Endothelial cell of umbilical vein (primary cell): Measurements from ENCODE around the gene RET. TPM values are rescaled to one million over a fixed set of nuclear protein-coding genes. Genes with fewer than 3 reads are reported as not detected.

Experiments
- BruUV-seq: library from RNA; stranded (reverse); fragments of 400-500 nt; replicated peaks from 2 replicates; lab custom pipeline; 2021; lab: Mats Ljungman, UMichigan
- CTCF ChIA-PET: fragments of 300-600, 350-600 bp; sonication (Branson Sonifier 250); formaldehyde crosslinking; loops from one replicate; lab custom pipeline; 2021; ENCODE audit warnings: antibody characterized with exemption, inconsistent platforms; lab: Charles Lee
- POLR2A ChIA-PET: fragments of 300-600, 350-600 bp; sonication (Branson Sonifier 250); formaldehyde crosslinking; loops from one replicate; lab custom pipeline; 2021; ENCODE audit warnings: antibody characterized with exemption, inconsistent platforms; lab: Charles Lee
- DNase-seq: peaks from one replicate; pipeline ENCODE4 v3.0.0-alpha.2; 2011; ENCODE audit warnings: low read depth, low spot score
- FAIRE-seq: peaks from 2 replicates; lab custom pipeline; 2011; peaks lifted over from hg19 to GRCh38; lab: Jason Lieb, UNC
- H2AFZ ChIP-seq: 2 replicates; pipeline ENCODE4 v1.6.0; 2012; ENCODE audit warnings: low read depth, low read length, control low read depth, inconsistent platforms
- H3K27ac ChIP-seq: 2 replicates; pipeline ENCODE4 v1.5.1; 2011; ENCODE audit warnings: low read depth, mild to moderate bottlenecking, control low read depth, low read length, moderate library complexity; ENCODE audit not compliant: insufficient read depth
- H3K27me3 ChIP-seq, 2 experiments: 2 replicates each; pipeline versions ENCODE4 v1.6.0 to v1.6.1; 2011; ENCODE audit warnings: low read length in 2 of 2, mixed read lengths in 1 of 2; ENCODE audit not compliant: control insufficient read depth in 2 of 2, insufficient read depth in 2 of 2
- H3K36me3 ChIP-seq, 2 experiments: 2 replicates in 1 of 2; 3 replicates in 1 of 2; pipeline ENCODE4 v1.5.1; 2011; ENCODE audit warnings: low read length in 2 of 2, mild to moderate bottlenecking in 1 of 2, moderate library complexity in 1 of 2; ENCODE audit not compliant: control insufficient read depth in 2 of 2, insufficient read depth in 2 of 2; ENCODE audit errors: extremely low read depth in 1 of 2
- H3K4me1 ChIP-seq: 3 replicates; pipeline ENCODE4 v1.5.1; 2011; ENCODE audit warnings: mild to moderate bottlenecking, low read length; ENCODE audit not compliant: control insufficient read depth, insufficient read depth; ENCODE audit errors: extremely low read depth
- H3K4me2 ChIP-seq: 2 replicates; pipeline ENCODE4 v1.6.1; 2011; ENCODE audit warnings: low read length, control low read depth, mixed read lengths; ENCODE audit not compliant: insufficient read depth
- H3K4me3 ChIP-seq, 3 experiments: fragments of 200-600 bp in 1 of 3; sonication (generic), shearing (Covaris generic) in 1 of 3; replicated peaks in 1 of 3; 2 replicates each; pipeline ENCODE4 v1.5.1; 2011 to 2016; ENCODE audit warnings: control low read depth in 3 of 3, low read length in 3 of 3, mild to moderate bottlenecking in 2 of 3, inconsistent platforms in 1 of 3, low read depth in 1 of 3, moderate library complexity in 1 of 3; ENCODE audit not compliant: insufficient read depth in 1 of 3
- H3K79me2 ChIP-seq: 2 replicates; pipeline ENCODE4 v1.6.0; 2012; ENCODE audit warnings: low read length, inconsistent platforms; ENCODE audit not compliant: control insufficient read depth, insufficient read depth
- H3K9ac ChIP-seq: replicated peaks from 2 replicates; pipeline ENCODE3; 2011; ENCODE audit warnings: low read length, control low read depth; ENCODE audit not compliant: insufficient read depth; ENCODE audit errors: extremely low read depth
- H3K9me1 ChIP-seq: replicated peaks from 3 replicates; pipeline ENCODE4 v1.6.0; 2011; ENCODE audit warnings: mild to moderate bottlenecking, low read length; ENCODE audit not compliant: control insufficient read depth, insufficient read depth; ENCODE audit errors: extremely low read depth
- H3K9me3 ChIP-seq: replicated peaks from 2 replicates; pipeline ENCODE4 v1.5.1; 2012; ENCODE audit warnings: low read length, inconsistent platforms; ENCODE audit not compliant: control insufficient read depth, insufficient read depth
- H4K20me1 ChIP-seq: replicated peaks from 2 replicates; pipeline ENCODE3; 2011; ENCODE audit warnings: mild to moderate bottlenecking, low read length; ENCODE audit not compliant: control insufficient read depth, insufficient read depth; ENCODE audit errors: extremely low read depth
- FOS ChIP-seq: IDR thresholded peaks from 2 replicates; pipeline ENCODE4 v1.6.1; 2011; ENCODE audit warnings: mild to moderate bottlenecking, low read length, moderate library complexity, borderline replicate concordance; ENCODE audit not compliant: insufficient read depth
- GATA2 ChIP-seq: IDR thresholded peaks from 2 replicates; pipeline ENCODE4 v1.7.0; 2011; ENCODE audit warnings: low read depth, mild to moderate bottlenecking, moderate library complexity, mixed read lengths, low read length; ENCODE audit not compliant: insufficient read length, insufficient read depth
- JUN ChIP-seq: IDR thresholded peaks from 2 replicates; pipeline ENCODE4 v1.6.1; 2011; ENCODE audit warnings: borderline replicate concordance, low read depth; ENCODE audit not compliant: insufficient read length, insufficient read depth
- POLR2A ChIP-seq: IDR thresholded peaks from 2 replicates; pipeline ENCODE4 v1.6.1; 2012; ENCODE audit warnings: low read depth, mild to moderate bottlenecking, control low read depth, low read length
- dilution Hi-C: fragments of 300-500 bp; cut with MboI; formaldehyde crosslinking; loops from one replicate; pipeline ENCODE4 v1.15.0; 2019; ENCODE audit warnings: low sequenced_read_pairs; ENCODE audit not compliant: extremely low pct_ligation_motif_present
- intact Hi-C: fragments of 100-400 bp; cut with micrococcal nuclease; formaldehyde crosslinking; loops from one replicate; pipeline ENCODE4 v1.10.0; 2022
- polyA plus RNA-seq, 4 experiments: library from polyadenylated mRNA; depleted of rRNA in 3 of 4; stranded (reverse) in 3 of 4; unstranded in 1 of 4; fragments of >200 nt; gene quantifications; 2 replicates each; pipeline versions ENCODE4 v1.2.1 to v1.2.3, GENCODE V29; 2011 to 2012; ENCODE audit warnings: missing spikeins in 1 of 4
- total RNA-seq: library from RNA; stranded (reverse); gene quantifications from 2 replicates; pipeline ENCODE4 v1.2.3, GENCODE V29; 2021
- TF ChIP-seq, protein P1 (sequence below): IDR thresholded peaks from 2 replicates; pipeline ENCODE4 v1.6.1; 2011; ENCODE audit not compliant: insufficient read depth, insufficient read length

The RET gene
- total and polyA plus RNA-seq, 2 donors (not counting 3 experiments of a cell fraction or from before 2014, with no cell fraction given): 0.04 to 0.22 TPM

GRCh38 chr10:43120929-43121314, 44.1 kb downstream of the RET start:
- H3K4me2 ChIP-seq: no peak overlapping the region
- no peaks in the 10 kb centered on the region for H3K36me3 ChIP-seq
- no peaks in the 10 kb centered on the region for H4K20me1 ChIP-seq
- H3K9ac ChIP-seq: no peak overlapping the region
- POLR2A ChIA-PET: no interaction called here
- H3K27ac ChIP-seq: no peak overlapping the region
- DNase-seq (no peak), FAIRE-seq (no peak)
- no peak overlapping the region for H3K4me3 ChIP-seq
- CTCF ChIA-PET: interaction anchor here (0.9 to 1.0 kb wide), 2 partner anchors 16 to 20 kb away, joined by 3 to 6 read pairs; no protein-coding TSS in a partner anchor
- dilution Hi-C loops (no loop called here), intact Hi-C loops (no loop called here)
- peaks cover 3% of the 10 kb centered on the region for H3K4me1 ChIP-seq
- H2AFZ ChIP-seq: no peak overlapping the region
- TF ChIP-seq FOS (peak; percentile 21), POLR2A (no peak)
- H3K27me3 ChIP-seq: no peaks in the 10 kb centered on the region
- H3K79me2 ChIP-seq: no peaks in the 10 kb centered on the region
- BruUV-seq: no TSS peak
- no peaks in the 10 kb centered on the region for H3K9me3 ChIP-seq
- no peaks in the 10 kb centered on the region for H3K9me1 ChIP-seq

GRCh38 chr10:43121444-43121843, 44.6 kb downstream of the RET start:
- ChIA-PET POLR2A (no interaction called here), CTCF (interaction anchor here (0.9 kb wide), 1 partner anchor 20 kb away, joined by 6 read pairs; no protein-coding TSS in a partner anchor)
- H4K20me1 ChIP-seq: no peaks in the 10 kb centered on the region
- H3K4me1 ChIP-seq: peaks cover 1% of the 10 kb centered on the region
- H3K9me1 ChIP-seq: no peaks in the 10 kb centered on the region
- dilution Hi-C loops: no loop called here
- no peak overlapping the region for H3K4me3 ChIP-seq
- no peaks in the 10 kb centered on the region for H3K9me3 ChIP-seq
- intact Hi-C loops: no loop called here
- no peak overlapping the region for H3K4me2 ChIP-seq
- H3K27ac ChIP-seq: no peak overlapping the region
- no peaks in the 10 kb centered on the region for H3K36me3 ChIP-seq
- no peak for DNase-seq
- H3K79me2 ChIP-seq: no peaks in the 10 kb centered on the region
- FAIRE-seq: no peak
- no peak overlapping the region for H3K9ac ChIP-seq
- no peak overlapping the region for H2AFZ ChIP-seq
- no peak for TF ChIP-seq JUN
- TF ChIP-seq FOS: no peak
- TF ChIP-seq, protein P1, sequence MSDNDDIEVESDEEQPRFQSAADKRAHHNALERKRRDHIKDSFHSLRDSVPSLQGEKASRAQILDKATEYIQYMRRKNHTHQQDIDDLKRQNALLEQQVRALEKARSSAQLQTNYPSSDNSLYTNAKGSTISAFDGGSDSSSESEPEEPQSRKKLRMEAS: no peak
- TF ChIP-seq GATA2: no peak
- BruUV-seq: no TSS peak
- no peaks in the 10 kb centered on the region for H3K27me3 ChIP-seq
